ENCODE results near the gene SPATA2L. TPM values are rescaled to one million over a fixed set of nuclear protein-coding genes. Genes with fewer than 3 reads are reported as not detected.
A peak's percentile ranks its signal among the peaks of the same experiment; 100 is the strongest.

The SPATA2L gene
- total and polyA plus RNA-seq, 2 of the 13 experiments (the other 11 are each of a cell fraction or from before 2014, with no cell fraction given): 9.1 to 20.7 TPM

DNA sequence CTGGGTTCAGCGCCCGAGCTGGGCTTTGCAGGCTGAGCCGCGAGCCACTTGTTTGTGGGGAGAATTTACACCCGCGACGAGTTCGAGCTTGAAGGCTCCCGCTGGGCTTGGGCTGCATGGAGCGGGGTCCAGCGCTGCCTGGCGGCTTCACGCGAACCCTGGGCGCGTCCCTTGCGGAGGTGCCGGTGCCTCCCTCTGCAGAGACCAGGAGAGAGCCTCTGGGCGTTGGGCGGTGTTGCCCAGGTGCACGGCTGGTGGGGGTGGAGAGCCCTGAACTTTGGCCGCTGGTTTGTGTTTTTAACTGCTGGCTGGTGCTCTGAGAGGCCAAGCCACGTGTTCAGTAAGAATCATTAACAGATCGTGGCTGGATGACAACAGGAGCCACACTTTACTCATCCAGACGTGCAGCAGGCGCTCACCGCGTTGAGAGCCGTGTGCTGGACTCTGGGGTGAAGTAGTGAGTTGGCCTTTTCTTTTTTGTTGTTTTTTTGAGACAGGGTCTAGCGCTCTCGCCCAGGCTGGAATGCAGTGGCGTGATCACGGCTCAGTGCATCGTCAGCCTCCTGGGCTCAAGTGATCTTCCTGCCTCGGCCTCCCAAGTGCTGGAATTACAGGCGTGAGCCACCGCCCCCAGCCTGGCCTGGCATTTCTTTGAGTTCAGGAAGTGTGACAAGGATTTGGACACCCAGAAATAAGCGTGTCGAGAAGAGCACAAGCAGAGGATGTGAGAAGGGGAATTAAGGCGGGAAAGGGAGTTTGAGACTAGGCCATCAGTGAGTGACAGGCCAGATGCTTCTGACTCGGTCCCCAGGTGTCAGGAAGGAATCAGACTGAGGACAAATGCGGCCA lies 14.2 kb downstream of the SPATA2L start (continued):
- TF ChIP-seq, protein P1, sequence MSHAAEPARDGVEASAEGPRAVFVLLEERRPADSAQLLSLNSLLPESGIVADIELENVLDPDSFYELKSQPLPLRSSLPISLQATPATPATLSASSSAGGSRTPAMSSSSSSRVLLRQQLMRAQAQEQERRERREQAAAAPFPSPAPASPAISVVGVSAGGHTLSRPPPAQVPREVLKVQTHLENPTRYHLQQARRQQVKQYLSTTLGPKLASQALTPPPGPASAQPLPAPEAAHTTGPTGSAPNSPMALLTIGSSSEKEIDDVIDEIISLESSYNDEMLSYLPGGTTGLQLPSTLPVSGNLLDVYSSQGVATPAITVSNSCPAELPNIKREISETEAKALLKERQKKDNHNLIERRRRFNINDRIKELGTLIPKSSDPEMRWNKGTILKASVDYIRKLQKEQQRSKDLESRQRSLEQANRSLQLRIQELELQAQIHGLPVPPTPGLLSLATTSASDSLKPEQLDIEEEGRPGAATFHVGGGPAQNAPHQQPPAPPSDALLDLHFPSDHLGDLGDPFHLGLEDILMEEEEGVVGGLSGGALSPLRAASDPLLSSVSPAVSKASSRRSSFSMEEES (CRISPR knock-in tag; IDR thresholded peaks at IDR 0.05): peak; percentile 98
- TF ChIP-seq ARNTL (CRISPR knock-in tag; IDR thresholded peaks at IDR 0.05): peak; percentile 100
- TF ChIP-seq KDM6A (CRISPR knock-in tag; IDR thresholded peaks at IDR 0.05; ENCODE audit: low read depth): peak; percentile 98
- TF ChIP-seq, protein P2, sequence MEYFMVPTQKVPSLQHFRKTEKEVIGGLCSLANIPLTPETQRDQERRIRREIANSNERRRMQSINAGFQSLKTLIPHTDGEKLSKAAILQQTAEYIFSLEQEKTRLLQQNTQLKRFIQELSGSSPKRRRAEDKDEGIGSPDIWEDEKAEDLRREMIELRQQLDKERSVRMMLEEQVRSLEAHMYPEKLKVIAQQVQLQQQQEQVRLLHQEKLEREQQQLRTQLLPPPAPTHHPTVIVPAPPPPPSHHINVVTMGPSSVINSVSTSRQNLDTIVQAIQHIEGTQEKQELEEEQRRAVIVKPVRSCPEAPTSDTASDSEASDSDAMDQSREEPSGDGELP (IDR thresholded peaks at IDR 0.05; ENCODE audit: borderline replicate concordance, low read depth): peak; percentile 93
- TF ChIP-seq ELF3 (CRISPR knock-in tag; IDR thresholded peaks at IDR 0.05): peak; percentile 88
- TF ChIP-seq RFXAP (CRISPR knock-in tag; IDR thresholded peaks at IDR 0.05; ENCODE audit: borderline replicate concordance): peak; percentile 97
- peak; percentile 88 for TF ChIP-seq HMG20A (CRISPR knock-in tag; IDR thresholded peaks at IDR 0.05; ENCODE audit: borderline replicate concordance)
- peak; percentile 96 for TF ChIP-seq ZNF441 (CRISPR knock-in tag; IDR thresholded peaks at IDR 0.05; ENCODE audit: borderline replicate concordance)
- TF ChIP-seq, protein P3, sequence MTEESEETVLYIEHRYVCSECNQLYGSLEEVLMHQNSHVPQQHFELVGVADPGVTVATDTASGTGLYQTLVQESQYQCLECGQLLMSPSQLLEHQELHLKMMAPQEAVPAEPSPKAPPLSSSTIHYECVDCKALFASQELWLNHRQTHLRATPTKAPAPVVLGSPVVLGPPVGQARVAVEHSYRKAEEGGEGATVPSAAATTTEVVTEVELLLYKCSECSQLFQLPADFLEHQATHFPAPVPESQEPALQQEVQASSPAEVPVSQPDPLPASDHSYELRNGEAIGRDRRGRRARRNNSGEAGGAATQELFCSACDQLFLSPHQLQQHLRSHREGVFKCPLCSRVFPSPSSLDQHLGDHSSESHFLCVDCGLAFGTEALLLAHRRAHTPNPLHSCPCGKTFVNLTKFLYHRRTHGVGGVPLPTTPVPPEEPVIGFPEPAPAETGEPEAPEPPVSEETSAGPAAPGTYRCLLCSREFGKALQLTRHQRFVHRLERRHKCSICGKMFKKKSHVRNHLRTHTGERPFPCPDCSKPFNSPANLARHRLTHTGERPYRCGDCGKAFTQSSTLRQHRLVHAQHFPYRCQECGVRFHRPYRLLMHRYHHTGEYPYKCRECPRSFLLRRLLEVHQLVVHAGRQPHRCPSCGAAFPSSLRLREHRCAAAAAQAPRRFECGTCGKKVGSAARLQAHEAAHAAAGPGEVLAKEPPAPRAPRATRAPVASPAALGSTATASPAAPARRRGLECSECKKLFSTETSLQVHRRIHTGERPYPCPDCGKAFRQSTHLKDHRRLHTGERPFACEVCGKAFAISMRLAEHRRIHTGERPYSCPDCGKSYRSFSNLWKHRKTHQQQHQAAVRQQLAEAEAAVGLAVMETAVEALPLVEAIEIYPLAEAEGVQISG (CRISPR knock-in tag; IDR thresholded peaks at IDR 0.05): peak; percentile 94
- TF ChIP-seq SIN3A (IDR thresholded peaks at IDR 0.05; ENCODE audit: borderline replicate concordance, low read depth, low read length): peak; percentile 97
- no peak for TF ChIP-seq ZBTB1 (CRISPR knock-in tag; IDR thresholded peaks at IDR 0.05; ENCODE audit: borderline replicate concordance)
- 0 out of 2 replicates have a peak, but pooled peaks have one; percentile 68 for TF ChIP-seq PAWR (CRISPR knock-in tag; IDR thresholded peaks at IDR 0.05; ENCODE audit: borderline replicate concordance)
- TF ChIP-seq CENPT (CRISPR knock-in tag; IDR thresholded peaks at IDR 0.05; ENCODE audit: low read depth): peak; percentile 11; the same call in 1 of the 2 replicates
- TF ChIP-seq, protein P4, sequence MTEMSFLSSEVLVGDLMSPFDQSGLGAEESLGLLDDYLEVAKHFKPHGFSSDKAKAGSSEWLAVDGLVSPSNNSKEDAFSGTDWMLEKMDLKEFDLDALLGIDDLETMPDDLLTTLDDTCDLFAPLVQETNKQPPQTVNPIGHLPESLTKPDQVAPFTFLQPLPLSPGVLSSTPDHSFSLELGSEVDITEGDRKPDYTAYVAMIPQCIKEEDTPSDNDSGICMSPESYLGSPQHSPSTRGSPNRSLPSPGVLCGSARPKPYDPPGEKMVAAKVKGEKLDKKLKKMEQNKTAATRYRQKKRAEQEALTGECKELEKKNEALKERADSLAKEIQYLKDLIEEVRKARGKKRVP (CRISPR knock-in tag; IDR thresholded peaks at IDR 0.05): peak in 1 of 2 experiments; percentile 84; a peak in 2 of 4 replicates
- TF ChIP-seq, protein P5, sequence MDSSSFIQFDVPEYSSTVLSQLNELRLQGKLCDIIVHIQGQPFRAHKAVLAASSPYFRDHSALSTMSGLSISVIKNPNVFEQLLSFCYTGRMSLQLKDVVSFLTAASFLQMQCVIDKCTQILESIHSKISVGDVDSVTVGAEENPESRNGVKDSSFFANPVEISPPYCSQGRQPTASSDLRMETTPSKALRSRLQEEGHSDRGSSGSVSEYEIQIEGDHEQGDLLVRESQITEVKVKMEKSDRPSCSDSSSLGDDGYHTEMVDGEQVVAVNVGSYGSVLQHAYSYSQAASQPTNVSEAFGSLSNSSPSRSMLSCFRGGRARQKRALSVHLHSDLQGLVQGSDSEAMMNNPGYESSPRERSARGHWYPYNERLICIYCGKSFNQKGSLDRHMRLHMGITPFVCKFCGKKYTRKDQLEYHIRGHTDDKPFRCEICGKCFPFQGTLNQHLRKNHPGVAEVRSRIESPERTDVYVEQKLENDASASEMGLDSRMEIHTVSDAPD (CRISPR knock-in tag; IDR thresholded peaks at IDR 0.05): peak; percentile 96
- peak; percentile 98 for TF ChIP-seq ZNF292 (CRISPR knock-in tag; IDR thresholded peaks at IDR 0.05; ENCODE audit: borderline replicate concordance, low read depth)
- TF ChIP-seq JARID2 (CRISPR knock-in tag; IDR thresholded peaks at IDR 0.05; ENCODE audit: insufficient replicate concordance): peak; percentile 96
- peak; percentile 98; the same call in 1 of the 2 replicates for TF ChIP-seq ZNF431 (CRISPR knock-in tag; IDR thresholded peaks at IDR 0.05; ENCODE audit: borderline replicate concordance, low read depth)
- TF ChIP-seq PAF1 (CRISPR knock-in tag; IDR thresholded peaks at IDR 0.05): no peak
- TF ChIP-seq ZNF17 (CRISPR knock-in tag; IDR thresholded peaks at IDR 0.05): no peak
- TF ChIP-seq ZNF773 (CRISPR knock-in tag; IDR thresholded peaks at IDR 0.05; ENCODE audit: borderline replicate concordance): peak; percentile 91; the same call in 1 of the 2 replicates
